GM19035 (cell line): ENCODE data around the gene ALDH7A1.
"Not testable (repeated sequence)": the region's sequence is repeated elsewhere in the genome, so short reads cannot be mapped to it uniquely, and the experiment has no call there.

Source experiments
- ATAC-seq: cut with Tn5 transposase; IDR thresholded peaks from one replicate; pipeline ENCODE4 v1.9.1; 2021; ENCODE audit not compliant: unreplicated experiment

ALDH7A1 gene

DNA sequence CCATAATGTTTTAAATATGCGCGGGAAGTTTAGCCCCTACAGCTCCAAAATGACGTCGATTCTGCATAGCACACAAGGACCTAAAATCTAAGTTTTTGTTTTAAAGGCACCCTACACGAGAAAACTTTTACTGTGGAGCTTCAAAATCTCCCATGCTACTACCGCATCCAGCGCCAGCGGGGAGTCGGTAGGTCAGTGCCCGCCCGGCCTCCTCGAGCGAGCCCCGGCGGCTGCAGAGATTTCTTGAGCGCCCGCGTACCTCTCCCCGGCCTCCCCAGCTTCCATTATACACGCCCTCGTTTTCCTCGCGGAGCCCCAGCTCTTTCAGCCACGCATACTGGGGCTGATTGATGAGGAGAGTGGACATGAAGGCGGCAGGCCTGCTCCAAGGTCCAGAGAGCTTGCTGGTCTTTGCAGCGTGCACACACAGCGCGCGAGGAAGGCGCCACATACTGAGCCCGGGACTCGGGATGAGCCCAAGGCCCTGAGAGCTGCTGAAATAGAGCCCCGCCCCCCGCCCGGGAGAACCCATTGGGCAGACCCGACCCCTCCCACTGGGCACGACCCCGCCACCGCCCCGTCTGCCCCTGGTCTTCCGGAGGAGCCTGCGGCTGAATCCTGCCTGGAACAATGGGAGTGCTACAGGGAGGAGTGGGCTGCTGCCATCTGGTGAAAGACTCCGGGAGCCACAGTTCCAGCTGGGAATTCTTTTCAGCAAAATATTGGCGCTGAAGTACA is at the start of gene ALDH7A1:
TSS of gene ALDH7A1 (minus strand) at position 472 of the 738 bp plus-strand sequence. CDS start at position 451, 21 bp downstream.
- peak; percentile 57 for ATAC-seq

DNA sequence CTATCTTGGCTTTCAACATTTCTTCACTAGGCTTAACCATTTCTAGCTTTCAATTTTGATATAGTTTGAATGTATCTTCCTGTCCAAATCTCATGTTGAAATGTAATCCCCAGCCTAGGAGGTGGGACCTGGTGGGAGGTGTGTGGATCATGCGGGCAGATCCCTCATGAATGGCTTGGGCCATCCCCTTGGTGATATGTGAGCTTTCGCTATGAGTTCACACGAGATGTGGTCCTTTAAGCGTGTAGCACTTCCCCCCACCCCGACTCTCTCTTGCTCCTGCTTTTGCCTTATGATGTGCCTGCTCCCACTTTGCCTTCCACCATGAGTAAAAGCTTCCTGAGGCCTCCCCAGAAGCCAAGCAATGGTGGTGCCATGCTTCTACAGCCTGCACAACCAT is 46.4 kb upstream of the ALDH7A1 start:
- peak; percentile 80 for ATAC-seq

DNA sequence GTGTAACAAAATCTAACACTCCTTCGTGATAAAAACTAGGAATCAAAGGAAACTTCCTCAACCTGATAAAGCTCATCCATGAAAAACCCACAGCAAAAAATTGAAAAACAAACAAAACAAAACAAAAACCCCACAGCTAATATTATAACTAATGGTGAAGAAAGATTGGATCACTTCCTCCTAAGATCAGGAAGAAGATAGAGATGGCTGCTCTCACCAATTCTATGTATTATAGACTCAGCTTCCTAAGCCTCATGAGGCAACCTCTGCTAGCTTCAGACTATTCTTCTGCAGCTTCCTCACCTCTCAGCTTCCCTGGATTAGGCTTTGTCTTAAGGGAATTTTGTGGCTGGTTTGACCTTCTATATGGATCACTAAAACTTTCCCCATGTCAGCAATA is 45.8 kb upstream of the ALDH7A1 start:
- peak; percentile 25 for ATAC-seq

GRCh38 chr5:126636956-126637355 is 41.9 kb upstream of the ALDH7A1 start:
- ATAC-seq: no peak

DNA sequence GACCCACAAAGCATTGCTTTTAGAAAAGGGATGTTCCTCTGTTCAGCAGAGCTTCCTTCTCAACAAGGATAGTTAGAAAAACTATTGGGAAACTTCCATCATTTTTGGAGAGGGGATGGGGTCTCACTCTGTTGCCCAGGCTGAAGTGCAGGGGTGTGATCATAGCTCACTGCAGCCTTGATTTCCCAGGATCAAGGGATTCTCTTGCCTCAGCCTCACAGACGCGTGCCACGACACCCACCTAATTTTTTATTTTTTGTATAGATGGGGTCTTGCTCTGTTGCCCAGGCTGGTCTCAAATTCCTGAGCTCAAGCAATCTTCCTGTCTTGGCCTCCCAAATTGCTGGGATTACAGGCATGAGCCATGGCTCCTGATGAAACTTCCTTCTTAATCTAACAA is 40.6 kb upstream of the ALDH7A1 start:
- no peak for ATAC-seq

GRCh38 chr5:126633552-126633951 is 38.5 kb upstream of the ALDH7A1 start:
- ATAC-seq: no peak

DNA sequence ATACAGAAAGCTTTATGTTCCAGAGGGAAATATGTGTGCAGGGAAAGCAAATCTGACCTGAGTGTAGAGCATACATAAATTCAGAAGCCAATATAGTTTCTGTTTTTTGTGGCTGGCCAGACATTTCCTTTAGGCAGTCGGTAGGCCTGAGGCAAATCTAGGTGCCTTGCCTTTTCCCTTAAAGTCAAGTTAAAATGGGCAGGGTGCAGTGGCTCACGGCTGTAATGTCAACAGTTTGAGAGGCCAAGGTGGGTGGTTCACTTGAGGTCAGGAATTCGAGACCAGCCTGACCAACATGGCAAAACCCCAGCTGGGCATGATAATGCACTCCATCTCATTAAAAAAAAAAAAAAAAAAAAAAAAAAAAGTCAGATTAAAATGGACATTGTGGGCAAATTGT is 36.9 kb upstream of the ALDH7A1 start:
- ATAC-seq: no peak

- no peak for ATAC-seq
These were observed 33.1 kb upstream of the ALDH7A1 start for GRCh38 chr5:126628102-126628501.

GRCh38 chr5:126624534-126624933 is 29.5 kb upstream of the ALDH7A1 start:
- no peak for ATAC-seq

- ATAC-seq: no peak
These were observed 24.8 kb upstream of the ALDH7A1 start for GRCh38 chr5:126619781-126620180.

- not testable (repeated sequence) for ATAC-seq
These were observed 22.6 kb upstream of the ALDH7A1 start for GRCh38 chr5:126617603-126618002.

GRCh38 chr5:126615286-126615685 is 20.3 kb upstream of the ALDH7A1 start:
- ATAC-seq: peak; percentile 95

DNA sequence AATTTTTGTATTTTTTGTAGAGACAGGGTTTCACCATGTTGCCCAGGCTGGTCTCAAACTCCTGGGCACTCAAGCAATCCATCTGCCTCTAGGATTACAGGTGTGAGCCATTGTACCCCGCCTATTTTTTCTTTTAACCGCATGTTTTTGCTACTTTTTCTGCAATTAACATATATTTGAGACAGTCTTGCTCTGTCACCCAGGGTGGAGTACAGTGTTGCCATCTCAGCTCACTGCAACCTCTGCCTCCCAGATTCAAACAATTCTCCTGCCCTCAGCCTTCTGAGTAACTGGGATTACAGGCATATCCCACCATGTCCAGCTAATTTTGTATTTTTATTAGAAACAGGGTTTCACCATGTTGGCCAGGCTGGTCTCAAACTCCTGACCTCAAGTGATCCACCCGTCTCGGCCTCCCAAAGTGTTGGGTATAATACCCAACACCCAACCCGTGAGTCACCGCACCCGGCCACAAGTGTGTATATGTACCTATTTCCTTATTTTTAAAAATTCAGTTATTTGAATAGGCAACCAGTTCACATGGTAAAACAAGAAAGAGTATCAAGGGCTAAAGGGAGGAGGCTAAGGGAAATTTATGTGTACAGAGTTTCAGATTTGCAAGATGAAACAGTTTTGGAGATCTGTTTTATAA is 19.0 kb upstream of the ALDH7A1 start:
- ATAC-seq: no peak

DNA sequence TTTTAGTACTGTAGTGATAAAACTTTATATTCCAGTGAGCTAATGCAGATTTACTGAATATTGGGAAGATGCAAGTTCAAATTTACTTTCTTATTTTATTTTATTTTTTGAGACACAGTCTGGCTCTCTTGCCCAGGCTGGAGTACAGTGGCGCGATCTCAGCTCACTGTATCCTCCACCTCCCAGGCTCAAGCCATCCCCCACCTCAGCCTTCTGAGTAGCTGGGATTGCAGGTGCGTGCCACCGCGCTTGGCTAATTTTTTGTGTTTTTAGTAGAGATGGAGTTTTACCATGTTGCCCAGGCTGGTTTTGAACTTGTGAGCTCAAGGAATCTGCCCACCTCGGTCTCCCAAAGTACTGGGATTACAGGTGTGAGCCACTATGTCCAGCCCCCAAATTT is 15.6 kb upstream of the ALDH7A1 start:
- ATAC-seq: no peak

DNA sequence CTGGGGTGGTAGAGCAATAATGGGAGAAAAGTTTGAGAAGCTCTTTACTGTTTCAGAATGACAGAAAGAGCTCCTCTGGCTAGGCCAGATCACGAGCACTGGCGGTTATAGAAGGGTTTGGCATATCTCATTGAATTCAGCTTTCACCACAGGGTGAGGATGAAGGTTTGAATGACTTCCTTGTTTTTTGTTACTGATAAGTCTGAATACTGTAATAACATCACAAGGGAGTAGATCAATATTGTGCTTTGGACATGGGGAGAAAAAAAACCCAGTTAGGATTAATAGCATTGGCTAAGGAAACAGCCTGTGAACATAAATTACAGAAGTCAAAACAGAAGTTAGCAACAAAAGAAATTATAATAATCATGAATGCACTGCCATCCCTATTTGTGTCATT is 15.1 kb upstream of the ALDH7A1 start:
- no peak for ATAC-seq

DNA sequence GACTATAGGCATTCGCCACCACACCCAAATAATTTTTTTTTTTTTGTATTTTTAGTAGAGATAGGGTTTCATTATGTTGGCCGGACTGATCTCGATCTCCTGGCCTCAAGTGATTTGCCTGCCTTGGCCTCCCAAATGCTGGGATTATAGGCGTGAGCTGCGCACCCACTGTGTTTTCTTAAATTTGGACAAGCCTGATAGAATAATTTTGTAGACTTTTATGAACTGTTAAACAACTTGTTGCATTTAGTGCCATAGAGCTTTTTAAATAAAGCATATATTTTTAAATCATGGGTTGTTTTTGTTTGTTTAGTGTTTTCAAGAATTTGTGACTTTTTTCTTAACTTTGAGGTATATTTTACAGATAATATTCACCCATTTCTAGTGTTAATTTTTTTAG is 10.5 kb upstream of the ALDH7A1 start:
- no peak for ATAC-seq

DNA sequence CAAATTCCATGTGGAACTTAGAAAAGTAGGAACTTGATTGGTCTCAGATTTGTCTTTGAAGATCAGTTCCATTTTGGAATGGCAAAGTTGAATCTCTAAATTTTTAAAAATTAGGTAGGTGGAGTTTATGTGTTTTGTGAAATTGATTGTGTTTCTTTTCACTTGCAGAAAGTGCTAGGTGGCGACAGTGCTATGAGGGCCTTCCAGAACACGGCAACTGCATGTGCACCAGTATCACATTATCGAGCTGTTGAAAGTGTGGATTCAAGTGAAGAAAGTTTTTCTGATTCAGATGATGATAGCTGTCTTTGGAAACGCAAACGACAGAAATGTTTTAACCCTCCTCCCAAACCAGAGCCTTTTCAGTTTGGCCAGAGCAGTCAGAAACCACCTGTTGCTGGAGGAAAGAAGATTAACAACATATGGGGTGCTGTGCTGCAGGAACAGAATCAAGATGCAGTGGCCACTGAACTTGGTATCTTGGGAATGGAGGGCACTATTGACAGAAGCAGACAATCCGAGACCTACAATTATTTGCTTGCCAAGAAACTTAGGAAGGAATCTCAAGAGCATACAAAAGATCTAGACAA is 8.5 kb upstream of the ALDH7A1 start:
- ATAC-seq: no peak

DNA sequence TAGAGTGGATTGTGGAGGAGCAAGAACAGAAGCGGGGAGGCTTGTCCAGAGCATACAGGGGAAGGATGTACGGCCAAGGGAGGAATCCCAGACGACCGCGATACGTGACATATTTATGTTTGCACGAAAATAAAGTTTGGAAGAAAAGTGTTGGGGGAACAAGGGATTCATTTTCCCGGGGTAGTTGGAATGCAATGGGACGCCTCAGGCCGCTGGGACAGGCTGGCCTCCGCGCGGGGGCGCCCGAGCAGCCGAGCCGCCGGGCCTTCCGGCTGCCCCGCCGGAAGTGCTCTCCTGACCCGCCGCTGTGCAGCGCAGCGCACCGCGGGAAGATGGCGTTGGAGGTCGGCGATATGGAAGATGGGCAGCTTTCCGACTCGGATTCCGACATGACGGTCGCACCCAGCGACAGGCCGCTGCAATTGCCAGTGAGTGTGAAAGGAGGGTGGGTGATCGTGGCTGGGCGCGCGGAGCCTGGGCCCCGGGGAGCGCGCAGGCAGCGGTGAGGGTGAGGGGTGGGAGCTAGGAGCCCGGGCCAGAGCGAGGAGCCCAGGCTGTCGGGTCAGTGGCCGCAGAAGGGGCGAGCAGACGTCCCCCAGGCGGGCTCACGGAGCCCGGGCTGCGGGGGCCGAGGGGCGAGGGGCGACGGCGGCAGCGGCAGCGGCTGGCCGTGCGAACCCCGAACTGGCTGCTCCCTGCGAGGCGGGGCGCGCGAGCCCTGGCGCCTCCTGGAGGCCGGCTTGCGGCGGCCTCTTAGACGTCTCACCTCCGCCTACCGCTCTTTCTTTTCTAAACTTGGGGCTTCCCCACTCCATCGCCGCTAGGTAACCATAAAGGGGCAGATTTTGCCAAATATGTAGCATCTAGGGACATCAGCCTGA is 5.9 kb upstream of the ALDH7A1 start, which contains the start of gene PHAX:
TSS of gene PHAX (plus strand) at position 317 of the 881 bp plus-strand sequence. CDS start at position 333, 16 bp downstream.
- peak; percentile 95 for ATAC-seq

DNA sequence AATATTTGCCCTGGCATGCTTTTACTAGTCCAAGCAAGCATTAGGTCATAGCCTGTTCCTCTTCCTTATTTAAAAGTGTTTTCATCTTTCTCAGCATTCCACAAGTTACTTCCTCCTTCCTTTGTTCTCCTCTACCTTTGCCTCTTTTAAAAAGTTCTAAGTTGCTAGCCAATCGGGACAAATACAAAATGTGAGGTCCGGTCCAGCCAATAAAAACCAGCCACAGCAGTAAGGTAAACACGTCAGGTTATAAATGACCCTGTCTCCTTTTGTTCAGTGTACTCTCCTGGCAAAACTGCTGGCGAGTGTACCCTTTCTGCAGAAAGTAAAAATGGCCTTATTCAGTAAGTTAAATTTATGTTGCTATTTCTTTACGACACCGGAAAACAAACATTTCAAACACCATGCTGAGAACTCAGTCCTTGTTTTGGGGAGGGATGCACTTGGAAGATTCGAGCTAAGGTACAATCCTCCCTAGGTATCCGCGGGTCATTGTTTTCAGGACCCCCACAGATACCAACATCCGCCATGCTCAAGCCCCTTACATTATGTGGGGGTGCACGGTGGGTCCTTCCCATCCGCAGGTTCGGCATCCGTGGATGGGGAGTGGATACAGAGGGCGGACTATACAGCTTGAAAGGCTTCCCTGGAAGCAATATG is 5.1 kb upstream of the ALDH7A1 start:
- not testable (repeated sequence) for ATAC-seq

- no peak for ATAC-seq
These were observed 4.5 kb upstream of the ALDH7A1 start for GRCh38 chr5:126599499-126599898.

DNA sequence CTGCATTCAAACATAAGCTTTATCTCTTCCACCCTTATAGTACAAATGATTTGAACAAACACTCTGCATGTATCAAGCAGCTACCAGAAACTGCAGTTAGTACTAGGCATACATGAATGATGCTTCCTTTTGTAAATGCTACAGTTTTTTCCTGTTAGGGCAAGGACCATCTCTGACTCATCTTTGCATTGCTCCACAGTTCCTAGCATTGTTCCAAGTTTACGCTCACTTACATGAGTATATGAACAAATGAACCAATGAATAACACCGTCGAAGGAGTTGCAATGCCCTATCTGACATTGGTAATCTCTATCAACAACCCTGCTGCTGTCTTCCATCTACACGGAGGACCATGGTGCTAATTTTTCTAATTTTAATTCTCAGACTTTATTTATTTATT is 2.1 kb upstream of the ALDH7A1 start:
- no peak for ATAC-seq
